H1 (cell line): ENCODE results near the gene NEO1. TPM values are rescaled to one million over a fixed set of nuclear protein-coding genes. Genes with fewer than 3 reads are reported as not detected.
A peak's percentile ranks its signal among the peaks of the same experiment; 100 is the strongest.

Experiments
- CTCF ChIA-PET: fragments of 300-600 bp; sonication (Branson Sonifier 250); formaldehyde crosslinking; loops from one replicate; lab custom pipeline; 2021; ENCODE audit not compliant: partially characterized antibody; lab: Charles Lee
- POLR2A ChIA-PET: fragments of 300-600 bp; sonication (Branson Sonifier 250); formaldehyde crosslinking; loops from one replicate; lab custom pipeline; 2021; ENCODE audit warnings: inconsistent platforms; ENCODE audit not compliant: partially characterized antibody; lab: Charles Lee
- DNase-seq, 2 experiments: peaks; one replicate each; pipeline versions ENCODE4 v3.0.0 to v3.0.0-alpha.2; 2010 to 2022; ENCODE audit warnings: low spot score in 2 of 2, low read depth in 1 of 2, mixed read lengths in 1 of 2
- FAIRE-seq: peaks from 2 replicates; lab custom pipeline; 2011; peaks lifted over from hg19 to GRCh38; lab: Jason Lieb, UNC
- H2AFZ ChIP-seq: 2 replicates; pipeline ENCODE4 v1.8.1; 2012; ENCODE audit warnings: low read length, inconsistent platforms
- H2AK5ac ChIP-seq: 2 replicates; pipeline ENCODE4 v1.6.1; 2013; ENCODE audit warnings: low read depth, low read length
- H2BK120ac ChIP-seq: replicated peaks from 2 replicates; pipeline ENCODE3; 2013; ENCODE audit warnings: low read depth, low read length, inconsistent platforms
- H2BK12ac ChIP-seq: 2 replicates; pipeline ENCODE4 v1.6.1; 2013; ENCODE audit warnings: low read depth, low read length
- H2BK15ac ChIP-seq: 2 replicates; pipeline ENCODE4 v1.6.1; 2013; ENCODE audit warnings: low read length
- H2BK20ac ChIP-seq: 2 replicates; pipeline ENCODE4 v1.6.1; 2013; ENCODE audit warnings: low read length
- H2BK5ac ChIP-seq: 2 replicates; pipeline ENCODE4 v1.6.1; 2013; ENCODE audit warnings: low read depth, low read length
- H3K14ac ChIP-seq: 2 replicates; pipeline ENCODE4 v1.6.1; 2013; ENCODE audit warnings: inconsistent platforms; ENCODE audit not compliant: insufficient read length
- H3K18ac ChIP-seq: 2 replicates; pipeline ENCODE4 v1.6.1; 2013; ENCODE audit warnings: low read length; ENCODE audit errors: extremely low read depth
- H3K23ac ChIP-seq: 2 replicates; pipeline ENCODE4 v1.6.1; 2013; ENCODE audit warnings: inconsistent platforms; ENCODE audit not compliant: insufficient read length
- H3K23me2 ChIP-seq: 2 replicates; pipeline ENCODE4 v1.6.1; 2013; ENCODE audit warnings: low read depth, low read length
- H3K27ac ChIP-seq: 2 replicates; pipeline ENCODE4 v1.6.1; 2011; ENCODE audit warnings: low read depth, low read length, inconsistent platforms
- H3K27me3 ChIP-seq, 4 experiments: replicated peaks in 1 of 4; 1 replicate in 1 of 4; 2 replicates in 3 of 4; pipeline versions ENCODE4 v1.6.1 to v1.8.1; 2011 to 2013; ENCODE audit warnings: low read length in 3 of 4, mild to moderate bottlenecking in 3 of 4, inconsistent platforms in 2 of 4, mixed read lengths in 2 of 4, moderate library complexity in 1 of 4; ENCODE audit not compliant: control insufficient read depth in 3 of 4, insufficient read depth in 3 of 4; ENCODE audit errors: extremely low read depth in 1 of 4
- H3K36me3 ChIP-seq, 4 experiments: 2 replicates each; pipeline versions ENCODE4 v1.6.1 to v1.8.1; 2011 to 2013; ENCODE audit warnings: mild to moderate bottlenecking in 4 of 4, low read length in 3 of 4, moderate library complexity in 2 of 4, control low read depth in 1 of 4, inconsistent platforms in 1 of 4; ENCODE audit not compliant: insufficient read depth in 4 of 4, control insufficient read depth in 2 of 4
- H3K4ac ChIP-seq: replicated peaks from 2 replicates; pipeline ENCODE3; 2013; ENCODE audit warnings: low read length, low read depth, mixed read lengths, inconsistent platforms; ENCODE audit not compliant: insufficient read length
- H3K4me1 ChIP-seq, 4 experiments: replicated peaks in 1 of 4; 1 replicate in 1 of 4; 2 replicates in 3 of 4; pipeline versions ENCODE4 v1.6.1 to v1.8.1; 2011 to 2013; ENCODE audit warnings: low read length in 3 of 4, inconsistent platforms in 2 of 4, mixed read lengths in 1 of 4; ENCODE audit not compliant: insufficient read depth in 4 of 4, control insufficient read depth in 3 of 4
- H3K4me2 ChIP-seq, 2 experiments: 2 replicates each; pipeline versions ENCODE4 v1.6.1 to v1.8.1; 2011 to 2013; ENCODE audit warnings: low read depth in 2 of 2, low read length in 2 of 2, control low read depth in 1 of 2, inconsistent platforms in 1 of 2, mild to moderate bottlenecking in 1 of 2; ENCODE audit not compliant: insufficient read depth in 1 of 2
- H3K4me3 ChIP-seq, 4 experiments: fragments of 200-600, 300-600 bp in 1 of 4; sonication (generic), shearing (Covaris generic), sonication (Bioruptor Twin) in 1 of 4; 2 replicates each; pipeline versions ENCODE4 v1.5.1 to v1.8.1; 2011 to 2016; ENCODE audit warnings: low read length in 4 of 4, low read depth in 3 of 4, control low read depth in 2 of 4, inconsistent platforms in 2 of 4, mild to moderate bottlenecking in 2 of 4, mixed read lengths in 1 of 4, moderate library complexity in 1 of 4; ENCODE audit not compliant: insufficient read depth in 2 of 4; ENCODE audit errors: extremely low read depth in 1 of 4
- H3K56ac ChIP-seq: replicated peaks from 2 replicates; pipeline ENCODE3; 2013; ENCODE audit warnings: low read depth, mild to moderate bottlenecking, mixed read lengths, low read length, inconsistent platforms; ENCODE audit not compliant: insufficient read length
- H3K79me1 ChIP-seq: 2 replicates; pipeline ENCODE4 v1.6.1; 2013; ENCODE audit warnings: low read depth, low read length, control low read depth
- H3K79me2 ChIP-seq, 2 experiments: 2 replicates each; pipeline versions ENCODE4 v1.6.1 to v1.8.1; 2012 to 2013; ENCODE audit warnings: low read length in 2 of 2, mild to moderate bottlenecking in 2 of 2, inconsistent platforms in 1 of 2; ENCODE audit not compliant: insufficient read depth in 2 of 2, control insufficient read depth in 1 of 2
- H3K9ac ChIP-seq, 4 experiments: replicated peaks in 1 of 4; 1 replicate in 1 of 4; 2 replicates in 3 of 4; pipeline versions ENCODE4 v1.6.1 to v1.8.1; 2011 to 2013; ENCODE audit warnings: low read depth in 3 of 4, low read length in 3 of 4, control low read depth in 2 of 4, mild to moderate bottlenecking in 2 of 4, moderate library complexity in 2 of 4, inconsistent platforms in 1 of 4; ENCODE audit errors: extremely low read depth in 1 of 4
- H3K9me3 ChIP-seq, 2 experiments: 2 replicates each; pipeline versions ENCODE4 v1.6.1 to v1.8.1; 2012 to 2013; ENCODE audit warnings: mild to moderate bottlenecking in 2 of 2, moderate library complexity in 2 of 2, control low read depth in 1 of 2, inconsistent platforms in 1 of 2, low read depth in 1 of 2, low read length in 1 of 2, mixed read lengths in 1 of 2; ENCODE audit not compliant: insufficient read depth in 2 of 2
- H4K20me1 ChIP-seq, 2 experiments: replicated peaks in 1 of 2; 2 replicates each; pipeline versions ENCODE3 to v1.8.1; 2011 to 2013; ENCODE audit warnings: inconsistent platforms in 2 of 2, low read length in 2 of 2, mild to moderate bottlenecking in 1 of 2; ENCODE audit not compliant: insufficient read depth in 2 of 2, control insufficient read depth in 1 of 2
- H4K5ac ChIP-seq: 2 replicates; pipeline ENCODE4 v1.6.1; 2013; ENCODE audit warnings: low read length, low read depth, mixed read lengths, inconsistent platforms; ENCODE audit not compliant: insufficient read length
- H4K8ac ChIP-seq: 2 replicates; pipeline ENCODE4 v1.8.0; 2013; ENCODE audit warnings: mild to moderate bottlenecking, moderate library complexity, low read length, inconsistent platforms; ENCODE audit not compliant: insufficient read depth; ENCODE audit errors: extremely low read depth
- H4K91ac ChIP-seq: replicated peaks from 2 replicates; pipeline ENCODE3; 2013; ENCODE audit warnings: low read length, mixed read lengths, inconsistent platforms; ENCODE audit not compliant: insufficient read length
- BACH1 ChIP-seq: IDR thresholded peaks from 2 replicates; pipeline ENCODE4 v1.6.1; 2012; ENCODE audit warnings: low read length, improper control_type of control experiment
- WGBS, 2 experiments: shearing (Covaris generic) in 1 of 2; methylation state at CpG; one replicate each; pipeline versions ENCODE4 v1.1.6 to v1.1.7; 2013 to 2015; ENCODE audit warnings: low lambda C conversion rate in 2 of 2, mixed read lengths in 2 of 2, inconsistent platforms in 1 of 2, low coverage in 1 of 2, missing lambda C conversion rate in 1 of 2; ENCODE audit not compliant: insufficient replicate concordance in 2 of 2, insufficient coverage in 1 of 2, insufficient read length in 1 of 2; ENCODE audit errors: extremely low coverage in 1 of 2, missing lambda C conversion rate in 1 of 2; 5-methylcytosine and 5-hydroxymethylcytosine counted together
- polyA plus RNA-seq, 7 experiments: library from polyadenylated mRNA; depleted of rRNA in 3 of 7; stranded (reverse) in 5 of 7; unstranded in 2 of 7; fragments of >200 nt in 5 of 7; fragments of 200-250 nt in 2 of 7; gene quantifications; 1 replicate in 5 of 7; 2 replicates in 1 of 7; 4 replicates in 1 of 7; pipeline versions ENCODE4 v1.2.1 to v1.2.3, GENCODE V29; 2011 to 2013; ENCODE audit warnings: missing spikeins in 2 of 7, mixed read lengths in 2 of 7
- total RNA-seq: library from RNA; stranded (reverse); fragmentation: NEBNext Ultra II Directional; extraction: Animal tissue kit (Norgen Biotek cat#: 25700); gene quantifications from 2 replicates; pipeline ENCODE4 v1.2.1, GENCODE V29; 2021

The NEO1 gene
- total and polyA plus RNA-seq, 2 of the 8 experiments (the other 6 are each of a cell fraction or from before 2014, with no cell fraction given), result 36.0 to 51.0 TPM

DNA sequence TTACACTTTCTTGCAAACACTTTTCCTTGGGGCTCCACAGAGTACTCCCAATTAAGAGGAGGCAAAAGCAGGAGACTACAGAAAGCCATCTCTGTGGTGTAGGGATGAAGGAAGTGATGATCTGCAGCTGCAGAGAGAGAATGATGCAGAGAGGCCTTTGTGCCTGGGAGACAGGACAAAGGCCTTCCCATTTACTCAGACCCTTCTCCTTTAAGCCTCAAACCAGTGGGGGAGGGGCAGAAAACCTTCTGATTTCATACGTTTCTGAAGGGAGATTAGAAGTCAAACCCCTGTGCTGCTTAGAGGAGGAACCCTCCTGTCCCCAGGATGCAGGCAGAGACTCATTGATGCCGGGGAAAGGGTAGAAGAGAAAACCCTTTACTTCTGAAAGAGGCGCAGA, 130.8 kb downstream of the NEO1 start:
- Histone ChIP-seq H4K8ac (no peak overlapping the region), H3K14ac (no peak overlapping the region), H2BK12ac (0 out of 2 replicates have a peak overlapping the region, but pooled peaks have one; percentile 75), H3K23me2 (no peaks in the 10 kb centered on the region), H3K27me3 (no peaks in the 10 kb centered on the region), H3K27ac (peak overlapping the region; percentile 42), H2BK15ac (no peak overlapping the region), H3K4me1 (peaks cover 0 to 5% (median 0%) of the 10 kb centered on the region in 4 experiments; a peak in 1 of 7 replicates), H4K5ac (no peak overlapping the region), H3K9me3 (peaks cover 4 to 5% of the 10 kb centered on the region in 2 experiments; a peak in 2 of 4 replicates), H4K20me1 (no peaks in the 10 kb centered on the region), H3K56ac (no peak overlapping the region), H4K91ac (no peak overlapping the region), H3K4ac (no peak overlapping the region), H2BK120ac (no peak overlapping the region), H2AK5ac (no peak overlapping the region), H3K18ac (no peak overlapping the region), H2BK5ac (no peak overlapping the region; the same call in 1 of the 2 replicates), H3K4me2 (no peak overlapping the region; a peak in 1 of 4 replicates), H3K23ac (no peak overlapping the region), H3K79me1 (no peaks in the 10 kb centered on the region), H3K36me3 (peaks cover 0 to 21% (median 6%) of the 10 kb centered on the region in 4 experiments; a peak in 3 of 8 replicates), H2AFZ (no peak overlapping the region), H3K79me2 (no peaks in the 10 kb centered on the region), H3K4me3 (no peak overlapping the region), H2BK20ac (no peak overlapping the region), H3K9ac (no peak overlapping the region; a peak in 1 of 7 replicates)
- DNase-seq, result no peak
- ChIA-PET POLR2A (no interaction called here), CTCF (interaction anchor here (1.2 kb wide), 1 partner anchor 61 kb away, joined by 3 read pairs; no protein-coding TSS in a partner anchor)
- 80% methylated on average over 3 of the region's 3 CpGs; no CpG with 5 or more reads in 1 of the 2 experiments for WGBS, 2 experiments
- no peak for FAIRE-seq
- no peak for TF ChIP-seq BACH1
